Esophagus squamous epithelium (tissue), 5 donors: ENCODE data around the gene MIEF1. TPM values are rescaled to one million over a fixed set of nuclear protein-coding genes. Genes with fewer than 3 reads are reported as not detected.

Experiments used
- DNase-seq: peaks from one replicate; lab custom pipeline; 2025; lab: John Stamatoyannopoulos, UW
- H3K27ac ChIP-seq, 4 donors: fragments of 200-600 bp; sonication (generic); one replicate each; pipeline ENCODE4 v1.5.1; 2016 to 2019; ENCODE audit warnings: mild to moderate bottlenecking in 1 of 4
- H3K27me3 ChIP-seq, 4 donors: fragments of 200-600 bp; sonication (generic); 1 replicate in 3 of 4; 2 replicates in 1 of 4; pipeline versions ENCODE4 v1.5.1 to v1.6.0; 2017 to 2021; ENCODE audit warnings: antibody characterized with exemption in 1 of 4
- H3K36me3 ChIP-seq, 3 donors: fragments of 200-600 bp; sonication (generic); one replicate each; pipeline ENCODE4 v1.5.1; 2016 to 2019
- H3K4me1 ChIP-seq, 3 donors: fragments of 200-600 bp; sonication (generic); one replicate each; pipeline ENCODE4 v1.5.1; 2017 to 2019
- H3K4me3 ChIP-seq, 4 donors: fragments of 200-600 bp; sonication (generic); 1 replicate in 3 of 4; 2 replicates in 1 of 4; pipeline ENCODE4 v1.5.1; 2016 to 2019; ENCODE audit warnings: mild to moderate bottlenecking in 2 of 4, moderate library complexity in 1 of 4
- H3K9me3 ChIP-seq, 3 donors: fragments of 200-600 bp; sonication (generic); one replicate each; pipeline ENCODE4 v1.5.1; 2016 to 2019
- CTCF ChIP-seq, 6 experiments: fragments of 450-650 bp in 4 of 6; fragments of 200-600 bp in 2 of 6; sonication (generic) in 2 of 6; IDR thresholded peaks; one replicate each; pipeline ENCODE4 v1.5.1; 2016 to 2019; ENCODE audit warnings: antibody characterized with exemption in 6 of 6, mild to moderate bottlenecking in 4 of 6, moderate library complexity in 4 of 6
- POLR2A ChIP-seq, 4 donors: fragments of 450-650 bp; IDR thresholded peaks; one replicate each; pipeline ENCODE4 v1.6.1; 2017; ENCODE audit warnings: antibody characterized with exemption in 4 of 4, mild to moderate bottlenecking in 4 of 4, moderate library complexity in 3 of 4
- WGBS, 2 donors: methylation state at CpG; one replicate each; pipeline ENCODE4 v1.1.5; 2018; 5-methylcytosine and 5-hydroxymethylcytosine counted together
- intact Hi-C: fragments of 100-400 bp; cut with DNase I; formaldehyde crosslinking; loops from one replicate; pipeline ENCODE4 v1.15.0; 2022
- total RNA-seq, 4 donors: library from RNA; depleted of rRNA; stranded (reverse); fragments of >200 nt; gene quantifications; one replicate each; pipeline ENCODE4 v1.1.0, GENCODE V29; 2016
- donor health status: DM: yes; HTN: yes; CAD: no.

Gene MIEF1
- total RNA-seq, 4 donors from 2014 or later = 21.4 to 34.2 (median 23.9) TPM

DNA sequence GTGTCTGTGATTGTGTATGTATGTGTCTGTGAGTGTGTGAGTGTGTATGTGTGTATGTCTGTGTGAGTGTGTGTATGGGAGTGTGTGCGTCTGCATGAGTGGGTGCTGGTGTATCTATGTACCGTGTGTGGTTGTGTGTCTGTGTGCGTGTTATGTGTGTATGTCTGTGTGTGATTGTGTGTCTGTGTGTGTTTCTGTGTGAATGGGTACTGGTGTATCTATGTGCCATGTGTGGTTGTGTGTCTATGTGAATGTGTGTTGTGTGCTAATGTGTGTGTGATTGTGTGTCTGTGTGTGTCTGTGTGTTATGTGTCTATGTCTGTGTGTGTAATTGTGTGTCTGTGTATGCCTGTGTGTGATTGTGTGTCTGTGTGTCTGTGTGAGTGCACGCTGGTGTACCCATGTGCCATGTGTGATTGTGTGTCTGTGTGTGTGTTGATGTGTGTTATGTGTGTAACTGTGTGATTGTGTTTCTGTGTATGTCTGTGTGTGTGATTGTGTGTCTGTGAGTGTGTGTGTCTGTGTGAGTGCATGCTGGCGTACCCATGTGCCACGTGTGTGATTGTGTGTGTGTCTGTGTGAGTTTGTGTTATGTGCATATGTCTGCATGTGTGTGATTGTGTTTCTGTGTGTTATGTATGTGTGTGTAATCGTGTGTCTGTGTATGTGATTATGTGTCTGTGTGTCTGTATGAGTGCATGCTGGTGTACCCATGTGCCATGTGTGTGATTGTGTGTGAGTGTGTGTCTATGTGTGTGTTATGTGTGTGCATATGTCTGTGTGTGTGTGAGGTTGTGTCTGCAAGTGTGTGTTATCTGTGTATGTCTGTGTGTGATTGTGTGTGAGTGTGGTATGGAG is 61.7 kb downstream of the MIEF1 start:
- intact Hi-C loops = no loop called here
- TF ChIP-seq CTCF (IDR thresholded peaks at IDR 0.05) (no peak), POLR2A (IDR thresholded peaks at IDR 0.05) (no peak)
- peaks cover 0 to 14% (median 3%) of the 10 kb centered on the region in 3 donors for H3K4me1 ChIP-seq
- no peak overlapping the region for H3K4me3 ChIP-seq
- H3K9me3 ChIP-seq = no peaks in the 10 kb centered on the region
- peaks cover 0 to 63% (median under 1%) of the 10 kb centered on the region in 4 donors for H3K27me3 ChIP-seq
- 80 to 89% methylated on average over 7 of the region's 7 CpGs for WGBS, 2 donors
- H3K36me3 ChIP-seq = no peaks in the 10 kb centered on the region
- no peak overlapping the region for H3K27ac ChIP-seq
- DNase-seq = no peak

DNA sequence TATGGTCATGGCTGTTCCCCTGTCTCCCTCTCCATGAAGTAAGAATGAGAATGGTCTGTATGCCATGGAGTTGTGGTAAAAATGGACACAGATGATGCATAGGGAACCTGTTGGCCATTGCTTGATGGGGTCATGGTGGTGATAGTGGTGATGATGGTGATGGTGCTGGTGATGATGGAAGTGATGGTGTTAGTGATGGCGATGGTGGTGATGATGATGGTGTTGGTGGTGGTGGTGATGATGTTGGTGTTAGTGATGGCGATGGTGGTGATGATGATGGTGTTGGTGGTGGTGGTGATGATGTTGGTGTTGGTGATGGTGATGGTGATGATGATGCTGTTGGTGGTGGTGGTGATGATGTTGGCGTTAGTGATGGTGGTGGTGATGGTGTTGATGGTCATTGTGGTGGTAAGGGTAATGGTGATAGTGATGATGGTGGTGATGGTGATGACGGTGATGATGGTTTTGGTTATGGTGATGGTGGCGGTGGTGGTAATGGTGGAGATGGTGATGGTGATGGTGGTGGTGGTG is 63.4 kb downstream of the MIEF1 start:
- no peak for DNase-seq
- Histone ChIP-seq H3K4me3 (no peak overlapping the region), H3K27ac (no peak overlapping the region), H3K36me3 (no peaks in the 10 kb centered on the region), H3K27me3 (peaks cover 0 to 47% (median 0%) of the 10 kb centered on the region in 4 donors), H3K9me3 (no peaks in the 10 kb centered on the region), H3K4me1 (peaks cover 0 to 9% (median 3%) of the 10 kb centered on the region in 3 donors)
- TF ChIP-seq CTCF (IDR thresholded peaks at IDR 0.05) (no peak), POLR2A (IDR thresholded peaks at IDR 0.05) (no peak)
- intact Hi-C loops = no loop called here
- 94 to 95% methylated on average over 5 of the region's 5 CpGs for WGBS, 2 donors

DNA sequence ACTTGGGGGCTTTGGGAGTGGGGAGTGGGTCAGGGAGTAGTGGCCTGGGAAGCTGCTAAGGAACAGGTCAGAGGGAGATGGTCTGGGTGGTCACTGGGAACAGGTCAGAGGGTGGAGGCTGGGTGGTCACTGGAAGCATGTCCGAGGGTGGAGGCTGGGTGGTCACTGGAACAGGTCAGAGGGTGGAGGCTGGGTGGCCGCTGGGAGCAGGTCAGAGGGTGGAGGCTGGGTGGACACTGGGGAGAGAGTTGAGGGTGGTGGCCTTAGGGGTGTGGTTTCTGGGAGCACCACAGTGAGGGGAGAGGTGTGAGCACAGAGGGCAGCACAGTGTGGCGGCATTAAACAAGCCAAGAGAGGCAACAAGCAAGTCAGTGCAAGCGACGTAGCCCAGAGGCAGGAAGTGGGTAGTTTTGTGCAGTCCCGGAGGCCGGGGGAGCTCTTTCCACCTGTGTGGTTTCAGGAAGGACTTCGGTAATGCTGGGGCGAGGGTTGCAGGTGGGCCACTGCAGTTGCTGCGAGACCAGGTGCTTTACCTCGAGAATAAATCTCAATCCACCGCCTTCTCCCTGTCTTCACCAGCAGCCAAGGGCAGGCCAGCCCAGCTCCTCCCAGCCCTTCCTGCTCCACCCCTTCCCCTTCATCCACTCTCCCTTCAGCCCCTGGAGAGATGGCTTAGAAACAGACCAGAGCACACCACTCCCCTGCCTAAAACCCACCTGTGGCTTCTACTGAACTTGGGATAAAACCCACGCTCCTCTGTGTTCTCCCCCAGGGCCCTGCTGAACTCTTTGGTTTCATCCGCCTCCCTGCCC is 65.3 kb downstream of the MIEF1 start:
- Histone ChIP-seq H3K4me1 (peaks cover 0 to 9% (median 3%) of the 10 kb centered on the region in 3 donors), H3K4me3 (no peak overlapping the region), H3K9me3 (no peaks in the 10 kb centered on the region), H3K27ac (no peak overlapping the region), H3K27me3 (peaks cover 0 to 44% (median 0%) of the 10 kb centered on the region in 4 donors), H3K36me3 (no peaks in the 10 kb centered on the region)
- no peak for DNase-seq
- intact Hi-C loops = no loop called here
- TF ChIP-seq CTCF (IDR thresholded peaks at IDR 0.05) (no peak), POLR2A (IDR thresholded peaks at IDR 0.05) (no peak)
- 33 to 39% methylated on average over 13 of the region's 14 CpGs for WGBS, 2 donors

Other genes with a start within 250 kb of the MIEF1 start
- gene RPL3, start 182.7 kb upstream of the MIEF1 start, total RNA-seq = 1,000 to 10,000 TPM; 1,469 to 2,891 (median 2,008) TPM
- 10 to 100 TPM; 13.3 to 35.5 (median 21.5) TPM for gene SYNGR1, start 152.3 kb upstream of the MIEF1 start, total RNA-seq
- 10 to 100 TPM in 3 of 4 donors, 1 to 10 TPM in 1; 7.8 to 15.3 (median 14.5) TPM for gene TAB1, start 102.5 kb upstream of the MIEF1 start, total RNA-seq
- 1 to 10 TPM in 1 of 4 donors, under 1 TPM in 3; 0.08 to 1.3 (median 0.62) TPM for gene MGAT3, start 45.3 kb upstream of the MIEF1 start, total RNA-seq
- 100 to 1,000 TPM; 170 to 288 (median 234) TPM for gene ATF4, start 18.3 kb downstream of the MIEF1 start, total RNA-seq
- gene RPS19BP1, start 30.5 kb downstream of the MIEF1 start, total RNA-seq = 100 to 1,000 TPM in 1 of 4 donors, 10 to 100 TPM in 3; 70.9 to 109 (median 88.1) TPM
- gene CACNA1I, start 68.5 kb downstream of the MIEF1 start, total RNA-seq = under 1 TPM; 0.12 to 0.38 (median 0.20) TPM